SK-N-SH (cell line): ENCODE results near the gene GLIPR1L1. TPM values are rescaled to one million over a fixed set of nuclear protein-coding genes. Genes with fewer than 3 reads are reported as not detected.

Source experiments
- CTCF ChIA-PET: fragments of 300-600, 350-600 bp; formaldehyde crosslinking; extraction: SDS; loops from one replicate; lab custom pipeline; 2021; lab: Yijun Ruan, JAX
- POLR2A ChIA-PET: fragments of 350-600 bp; sonication (Branson Sonifier 250); formaldehyde crosslinking; extraction: SDS; loops from one replicate; lab custom pipeline; 2020; ENCODE audit warnings: antibody characterized with exemption, inconsistent platforms; lab: Yijun Ruan, JAX
- DNase-seq: peaks from one replicate; pipeline ENCODE4 v3.0.0; 2012
- H2AFZ ChIP-seq: fragments of 200-600 bp; sonication (generic); 2 replicates; pipeline ENCODE4 v1.8.1; 2016; ENCODE audit warnings: antibody characterized with exemption, mild to moderate bottlenecking, low read depth
- H3F3A ChIP-seq: fragments of 200-600 bp; sonication (generic); replicated peaks from 2 replicates; pipeline ENCODE3; 2016; ENCODE audit warnings: antibody characterized with exemption, mild to moderate bottlenecking; ENCODE audit not compliant: insufficient read depth
- H3K27ac ChIP-seq, 2 experiments: fragments of 200-500 bp in 1 of 2; fragments of 200-600 bp in 1 of 2; sonication (Bioruptor generic) in 1 of 2; sonication (generic), shearing (Covaris generic) in 1 of 2; 2 replicates each; pipeline versions ENCODE4 v1.5.1 to v1.6.1; 2014 to 2016; ENCODE audit warnings: low read depth in 2 of 2, inconsistent platforms in 1 of 2, low read length in 1 of 2, mild to moderate bottlenecking in 1 of 2, mixed read lengths in 1 of 2
- H3K27me3 ChIP-seq: fragments of 200-600 bp; sonication (generic), shearing (Covaris generic); 2 replicates; pipeline ENCODE4 v1.6.1; 2016; ENCODE audit warnings: mixed run types; ENCODE audit not compliant: insufficient read depth
- H3K36me3 ChIP-seq, 2 experiments: fragments of 200-500 bp in 1 of 2; fragments of 200-600 bp in 1 of 2; sonication (Bioruptor generic) in 1 of 2; sonication (generic) in 1 of 2; replicated peaks in 1 of 2; 2 replicates each; pipeline versions ENCODE3 to v1.5.1; 2014 to 2016; ENCODE audit warnings: low read length in 1 of 2, mild to moderate bottlenecking in 1 of 2; ENCODE audit not compliant: insufficient read depth in 2 of 2, control insufficient read depth in 1 of 2
- H3K4me1 ChIP-seq, 2 experiments: fragments of 200-500 bp in 1 of 2; fragments of 200-600 bp in 1 of 2; sonication (Bioruptor generic) in 1 of 2; sonication (generic), shearing (Covaris generic) in 1 of 2; 2 replicates each; pipeline versions ENCODE4 v1.5.1 to v1.6.1; 2014 to 2016; ENCODE audit warnings: low read depth in 1 of 2, low read length in 1 of 2, mixed run types in 1 of 2; ENCODE audit not compliant: insufficient read depth in 2 of 2, control insufficient read depth in 1 of 2
- H3K4me2 ChIP-seq: fragments of 200-600 bp; sonication (generic), shearing (Covaris generic); 2 replicates; pipeline ENCODE4 v1.6.1; 2017; ENCODE audit warnings: mixed run types
- H3K4me3 ChIP-seq, 2 experiments: fragments of 200-500 bp in 1 of 2; fragments of 200-600 bp in 1 of 2; sonication (Bioruptor generic) in 1 of 2; sonication (generic), shearing (Covaris generic) in 1 of 2; 2 replicates each; pipeline versions ENCODE4 v1.5.1 to v1.8.1; 2014 to 2016; ENCODE audit warnings: low read depth in 2 of 2, inconsistent platforms in 1 of 2, low read length in 1 of 2, mild to moderate bottlenecking in 1 of 2, mixed read lengths in 1 of 2, moderate library complexity in 1 of 2
- H3K79me2 ChIP-seq: fragments of 200-600 bp; sonication (generic); 2 replicates; pipeline ENCODE4 v1.8.1; 2017; ENCODE audit warnings: mild to moderate bottlenecking; ENCODE audit not compliant: insufficient read depth
- H3K9ac ChIP-seq: fragments of 200-600 bp; sonication (generic); 2 replicates; pipeline ENCODE4 v1.6.1; 2017; ENCODE audit warnings: mixed run types
- H3K9me2 ChIP-seq: fragments of 200-600 bp; sonication (generic); 2 replicates; pipeline ENCODE4 v1.6.1; 2017; ENCODE audit warnings: mixed run types
- H3K9me3 ChIP-seq: fragments of 200-600 bp; sonication (generic); 2 replicates; pipeline ENCODE4 v1.6.1; 2017; ENCODE audit warnings: mixed run types, mild to moderate bottlenecking, moderate library complexity
- H4K20me1 ChIP-seq: fragments of 200-600 bp; sonication (generic); 2 replicates; pipeline ENCODE4 v1.6.1; 2017; ENCODE audit warnings: mild to moderate bottlenecking, mixed run types; ENCODE audit not compliant: insufficient read depth
- EZH2phosphoT487 ChIP-seq: fragments of 200-600 bp; sonication (generic); IDR thresholded peaks from 2 replicates; pipeline ENCODE4 v1.6.1; 2017; ENCODE audit warnings: low read depth, mixed run types, mild to moderate bottlenecking, antibody characterized with exemption, moderate library complexity, borderline replicate concordance
- FOSL2 ChIP-seq: IDR thresholded peaks from 2 replicates; pipeline ENCODE4 v1.4.0; 2012; ENCODE audit warnings: low read depth, mild to moderate bottlenecking, moderate library complexity, borderline replicate concordance
- FOXJ3 ChIP-seq: sonication (generic); formaldehyde crosslinking; IDR thresholded peaks from 2 replicates; pipeline ENCODE4 v1.5.1; 2020; ENCODE audit warnings: mild to moderate bottlenecking, missing genetic modification reagents
- FOXM1 ChIP-seq: IDR thresholded peaks from 2 replicates; pipeline ENCODE4 v1.4.0; 2012; ENCODE audit warnings: low read depth, mild to moderate bottlenecking
- GATA2 ChIP-seq: sonication (generic); formaldehyde crosslinking; IDR thresholded peaks from 2 replicates; pipeline ENCODE4 v1.5.0; 2020; ENCODE audit warnings: mild to moderate bottlenecking, missing genetic modification reagents
- MAX ChIP-seq: IDR thresholded peaks from 2 replicates; pipeline ENCODE4 v1.4.0; 2012; ENCODE audit warnings: low read depth
- MXI1 ChIP-seq: IDR thresholded peaks from 2 replicates; pipeline ENCODE4 v1.6.1; 2012; ENCODE audit warnings: mild to moderate bottlenecking, low read depth, low read length, improper control_type of control experiment
- NRF1 ChIP-seq: IDR thresholded peaks from 2 replicates; pipeline ENCODE4 v1.6.1; 2012; ENCODE audit warnings: low read depth, mild to moderate bottlenecking, low read length
- REST ChIP-seq: IDR thresholded peaks from 2 replicates; pipeline ENCODE4 v1.6.1; 2012; ENCODE audit warnings: mild to moderate bottlenecking, low read depth, low read length, moderate library complexity
- SMC3 ChIP-seq: IDR thresholded peaks from 2 replicates; pipeline ENCODE4 v1.6.1; 2012; ENCODE audit warnings: low read depth, low read length, improper control_type of control experiment
- TCF12 ChIP-seq: IDR thresholded peaks from 2 replicates; pipeline ENCODE4 v1.4.0; 2012
- TEAD4 ChIP-seq: IDR thresholded peaks from 2 replicates; pipeline ENCODE4 v1.4.0; 2012; ENCODE audit warnings: mild to moderate bottlenecking, borderline replicate concordance; ENCODE audit not compliant: insufficient read depth
- USF2 ChIP-seq: fragments of 150-350 bp; IDR thresholded peaks from 2 replicates; pipeline ENCODE4 v1.6.1; 2017; ENCODE audit warnings: antibody characterized with exemption, low read length, low read depth, borderline replicate concordance
- WGBS: methylation state at CpG from one replicate; pipeline ENCODE4 v1.1.6; 2017; ENCODE audit warnings: low lambda C conversion rate; 5-methylcytosine and 5-hydroxymethylcytosine counted together
- polyA plus RNA-seq, 3 experiments: library from polyadenylated mRNA; depleted of rRNA; stranded (reverse); fragments of >200 nt; gene quantifications; 2 replicates each; pipeline ENCODE4 v1.2.3, GENCODE V29; 2012
- TF ChIP-seq, protein P1 (sequence below): fragments of 150-350 bp; IDR thresholded peaks from 2 replicates; pipeline ENCODE4 v1.6.1; 2016; ENCODE audit warnings: mild to moderate bottlenecking, low read depth, low read length

Gene GLIPR1L1
- polyA plus RNA-seq, 1 of the 3 experiments (the other 2 are of a cell fraction), result not detected

DNA sequence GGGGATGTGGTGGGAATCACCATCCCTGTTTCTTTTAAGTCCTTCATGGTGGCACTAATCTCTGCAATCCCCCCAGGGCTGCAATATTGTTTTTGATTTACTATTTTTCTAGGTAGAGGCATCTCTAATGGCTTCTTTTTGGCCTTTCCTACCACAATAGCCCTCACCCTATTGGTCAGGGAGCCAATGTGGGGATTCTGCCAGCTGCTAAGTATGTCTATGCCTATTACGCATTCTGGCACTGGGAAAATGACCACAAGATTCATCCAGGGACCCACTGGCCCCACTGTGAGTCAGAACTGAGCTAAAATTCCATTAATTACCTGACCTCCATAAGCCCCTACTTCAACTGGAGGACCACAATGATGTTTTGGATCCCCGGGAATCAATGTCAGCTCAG, 40.5 kb downstream of the GLIPR1L1 start:
- CTCF ChIA-PET, result no interaction called here
- 100% methylated on average over 2 of the region's 2 CpGs for WGBS
- POLR2A ChIA-PET, result no interaction called here

More for the DNA sequence above, 40.5 kb downstream of the GLIPR1L1 start:
- no peaks in the 10 kb centered on the region for H3K79me2 ChIP-seq
- H3K36me3 ChIP-seq, result peaks cover 0 to 8% of the 10 kb centered on the region in 2 experiments
- no peaks in the 10 kb centered on the region; a peak in 1 of 4 replicates for H3K4me1 ChIP-seq
- no peaks in the 10 kb centered on the region for H3K9me3 ChIP-seq
- no peaks in the 10 kb centered on the region for H4K20me1 ChIP-seq
- DNase-seq, result no peak
- no peak overlapping the region for H3K9ac ChIP-seq
- H3K9me2 ChIP-seq, result no peaks in the 10 kb centered on the region
- no peak overlapping the region for H3K4me2 ChIP-seq
- no peaks in the 10 kb centered on the region for H3K27me3 ChIP-seq
- TF ChIP-seq SMC3 (no peak), EZH2phosphoT487 (no peak), GATA2 (no peak), FOXM1 (no peak), FOSL2 (no peak), REST (no peak), TEAD4 (no peak), USF2 (no peak), FOXJ3 (CRISPR knock-in tag) (no peak), MAX (no peak), TCF12 (no peak), NRF1 (no peak), MXI1 (no peak)
- TF ChIP-seq, protein P1, sequence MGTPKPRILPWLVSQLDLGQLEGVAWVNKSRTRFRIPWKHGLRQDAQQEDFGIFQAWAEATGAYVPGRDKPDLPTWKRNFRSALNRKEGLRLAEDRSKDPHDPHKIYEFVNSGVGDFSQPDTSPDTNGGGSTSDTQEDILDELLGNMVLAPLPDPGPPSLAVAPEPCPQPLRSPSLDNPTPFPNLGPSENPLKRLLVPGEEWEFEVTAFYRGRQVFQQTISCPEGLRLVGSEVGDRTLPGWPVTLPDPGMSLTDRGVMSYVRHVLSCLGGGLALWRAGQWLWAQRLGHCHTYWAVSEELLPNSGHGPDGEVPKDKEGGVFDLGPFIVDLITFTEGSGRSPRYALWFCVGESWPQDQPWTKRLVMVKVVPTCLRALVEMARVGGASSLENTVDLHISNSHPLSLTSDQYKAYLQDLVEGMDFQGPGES, result no peak
- no peak overlapping the region for H3K4me3 ChIP-seq
- no peaks in the 10 kb centered on the region for H3F3A ChIP-seq
- H2AFZ ChIP-seq, result no peak overlapping the region
- no peak overlapping the region for H3K27ac ChIP-seq
